Ectodermal cell (in vitro differentiated cells): ENCODE data around the gene C6orf163.

Experiments
- H3K27ac ChIP-seq: 2 replicates; pipeline ENCODE4 v1.7.0; 2013; ENCODE audit warnings: mild to moderate bottlenecking, low read depth, low read length; ENCODE audit not compliant: insufficient read depth, poor library complexity, severe bottlenecking
- H3K27me3 ChIP-seq: 2 replicates; pipeline ENCODE4 v1.7.0; 2013; ENCODE audit warnings: mild to moderate bottlenecking, low read length; ENCODE audit not compliant: insufficient read depth, control insufficient read depth, poor library complexity, severe bottlenecking
- H3K36me3 ChIP-seq: one replicate; pipeline ENCODE4 v1.7.0; 2013; ENCODE audit warnings: low read length; ENCODE audit not compliant: control insufficient read depth, insufficient read depth
- H3K4me1 ChIP-seq: one replicate; pipeline ENCODE4 v1.7.0; 2013; ENCODE audit warnings: low read length; ENCODE audit not compliant: control insufficient read depth, insufficient read depth
- H3K4me3 ChIP-seq: 2 replicates; pipeline ENCODE4 v1.7.0; 2013; ENCODE audit warnings: low read depth, low read length, control low read depth; ENCODE audit not compliant: insufficient read depth
- H3K9me3 ChIP-seq: 2 replicates; pipeline ENCODE4 v1.7.0; 2013; ENCODE audit warnings: mild to moderate bottlenecking, low read length, moderate library complexity; ENCODE audit not compliant: control insufficient read depth
- WGBS, 2 experiments: methylation state at CpG; one replicate each; pipeline ENCODE4 v1.1.7; 2013; ENCODE audit warnings: missing lambda C conversion rate in 2 of 2; 5-methylcytosine and 5-hydroxymethylcytosine counted together

The C6orf163 gene

DNA sequence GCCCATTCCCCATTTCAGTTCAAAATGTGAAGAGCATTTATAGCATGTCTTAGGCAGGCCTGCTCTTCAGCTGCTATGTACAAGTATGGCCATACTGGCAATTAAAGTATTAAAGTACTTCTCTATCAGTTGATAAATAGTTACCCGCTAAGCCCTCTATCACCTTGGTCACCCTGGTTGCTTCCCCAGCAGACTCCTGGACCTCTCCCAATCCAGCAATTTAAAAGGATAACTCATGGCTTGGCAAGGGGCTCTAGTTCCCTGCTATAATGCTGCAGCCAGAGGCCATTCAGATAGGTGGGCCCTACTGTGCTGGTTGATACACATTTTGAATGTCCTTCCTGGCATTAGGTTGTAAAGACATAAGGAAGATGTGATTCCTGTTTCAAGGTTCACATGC lies 7.0 kb downstream of the C6orf163 start:
- H3K27ac ChIP-seq: no peak overlapping the region
- 94 to 96% methylated on average over 1 of the region's 1 CpG for WGBS, 2 experiments
- H3K9me3 ChIP-seq: no peaks in the 10 kb centered on the region
- H3K4me3 ChIP-seq: no peak overlapping the region
- H3K36me3 ChIP-seq: no peaks in the 10 kb centered on the region
- no peaks in the 10 kb centered on the region for H3K27me3 ChIP-seq
- no peaks in the 10 kb centered on the region for H3K4me1 ChIP-seq

DNA sequence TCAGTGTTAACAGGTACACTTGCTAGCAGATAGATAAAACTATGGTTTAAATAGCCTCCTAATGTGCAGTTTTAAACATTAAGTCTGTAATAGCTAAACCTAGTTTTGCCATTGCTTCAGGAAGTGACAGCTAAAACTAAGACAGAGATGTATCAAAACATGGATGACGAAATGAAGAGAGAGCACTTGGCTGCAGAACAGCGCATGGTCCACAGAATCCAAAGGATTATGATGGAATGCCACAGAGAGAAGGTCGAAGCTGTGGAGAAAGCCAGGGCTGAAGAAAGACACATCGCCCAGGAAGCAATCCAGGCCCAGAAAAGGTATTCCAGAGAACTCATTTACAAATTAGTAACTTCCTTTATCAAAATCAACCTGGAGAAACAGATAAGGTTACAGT lies 11.6 kb downstream of the C6orf163 start:
- H3K27me3 ChIP-seq: no peaks in the 10 kb centered on the region
- no peak overlapping the region for H3K27ac ChIP-seq
- H3K4me3 ChIP-seq: no peak overlapping the region
- no peaks in the 10 kb centered on the region for H3K4me1 ChIP-seq
- WGBS, 2 experiments: 93 to 96% methylated on average over 4 of the region's 4 CpGs
- H3K9me3 ChIP-seq: no peaks in the 10 kb centered on the region
- H3K36me3 ChIP-seq: no peaks in the 10 kb centered on the region

DNA sequence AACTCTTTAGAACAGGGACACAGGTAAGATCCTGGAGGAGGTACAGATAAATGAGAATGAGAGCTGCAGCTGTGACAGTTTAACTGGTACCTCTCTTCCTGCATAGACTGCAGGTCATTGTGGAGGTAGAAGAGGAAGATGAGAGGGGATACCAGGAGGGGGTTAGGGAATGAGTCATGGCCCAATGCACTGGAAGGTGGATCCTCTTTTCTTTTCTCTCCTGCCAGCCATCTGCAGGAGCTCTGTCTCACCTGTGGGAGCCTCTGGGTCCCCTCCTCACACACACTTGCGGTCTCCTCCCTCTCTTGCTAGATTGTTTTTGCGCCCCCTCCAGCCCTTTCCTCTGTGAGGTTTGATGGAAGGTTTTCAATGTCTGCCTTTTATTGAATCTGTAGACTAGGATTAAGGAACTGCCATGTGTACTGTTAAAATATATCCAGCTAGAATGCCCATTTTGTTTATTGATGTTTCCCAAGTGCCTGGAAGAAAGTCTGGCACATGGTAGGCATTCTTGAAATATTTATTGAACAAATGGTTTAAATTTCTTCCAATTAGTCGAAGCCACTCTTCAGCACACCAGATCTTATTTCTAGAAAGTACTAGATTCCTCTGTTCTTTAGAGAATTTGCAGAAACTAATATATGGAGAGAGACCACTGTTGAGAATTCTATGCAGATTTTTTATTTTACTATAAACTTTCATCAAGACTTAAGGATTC lies 13.0 kb downstream of the C6orf163 start:
- H3K4me1 ChIP-seq: no peaks in the 10 kb centered on the region
- no peaks in the 10 kb centered on the region for H3K36me3 ChIP-seq
- H3K27ac ChIP-seq: no peak overlapping the region
- no peaks in the 10 kb centered on the region for H3K27me3 ChIP-seq
- H3K4me3 ChIP-seq: no peak overlapping the region
- H3K9me3 ChIP-seq: no peaks in the 10 kb centered on the region
- 93 to 100% methylated on average over 1 to 3 of the region's 3 CpGs for WGBS, 2 experiments

DNA sequence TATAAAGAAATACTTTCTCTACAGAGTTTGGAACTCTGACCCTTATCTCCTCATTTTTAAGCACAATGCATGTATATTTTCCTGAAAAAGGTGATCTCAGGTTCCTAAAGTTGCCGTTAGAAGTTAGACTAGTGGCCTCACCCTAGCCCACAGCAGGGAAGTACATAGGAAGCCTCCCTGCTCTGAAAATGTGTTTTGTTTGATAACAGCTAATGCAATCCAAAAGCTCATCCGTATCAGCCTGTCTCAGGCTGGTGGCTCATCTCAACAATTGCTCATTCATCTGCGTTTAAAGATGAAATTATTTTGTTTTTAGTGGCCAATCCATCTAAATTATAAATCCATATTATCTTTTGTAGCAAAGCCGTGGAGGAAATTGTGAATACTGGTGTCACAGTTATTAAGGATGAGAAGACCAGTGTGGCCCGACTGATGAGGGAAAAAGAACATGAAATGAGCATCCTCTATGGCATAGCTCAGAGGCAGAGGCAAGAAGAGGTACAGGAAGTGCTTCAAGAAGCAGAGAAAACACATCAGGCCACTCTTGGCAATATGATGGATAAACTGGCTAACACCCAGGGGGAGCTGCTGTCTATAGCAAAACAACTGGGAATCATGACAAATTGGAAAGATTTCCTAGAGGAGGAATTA lies 20.1 kb downstream of the C6orf163 start:
- H3K4me3 ChIP-seq: no peak overlapping the region
- WGBS, 2 experiments: 95 to 97% methylated on average over 4 to 5 of the region's 5 CpGs
- H3K27ac ChIP-seq: no peak overlapping the region
- no peaks in the 10 kb centered on the region for H3K9me3 ChIP-seq
- H3K27me3 ChIP-seq: no peaks in the 10 kb centered on the region
- H3K4me1 ChIP-seq: no peaks in the 10 kb centered on the region
- H3K36me3 ChIP-seq: no peaks in the 10 kb centered on the region

DNA sequence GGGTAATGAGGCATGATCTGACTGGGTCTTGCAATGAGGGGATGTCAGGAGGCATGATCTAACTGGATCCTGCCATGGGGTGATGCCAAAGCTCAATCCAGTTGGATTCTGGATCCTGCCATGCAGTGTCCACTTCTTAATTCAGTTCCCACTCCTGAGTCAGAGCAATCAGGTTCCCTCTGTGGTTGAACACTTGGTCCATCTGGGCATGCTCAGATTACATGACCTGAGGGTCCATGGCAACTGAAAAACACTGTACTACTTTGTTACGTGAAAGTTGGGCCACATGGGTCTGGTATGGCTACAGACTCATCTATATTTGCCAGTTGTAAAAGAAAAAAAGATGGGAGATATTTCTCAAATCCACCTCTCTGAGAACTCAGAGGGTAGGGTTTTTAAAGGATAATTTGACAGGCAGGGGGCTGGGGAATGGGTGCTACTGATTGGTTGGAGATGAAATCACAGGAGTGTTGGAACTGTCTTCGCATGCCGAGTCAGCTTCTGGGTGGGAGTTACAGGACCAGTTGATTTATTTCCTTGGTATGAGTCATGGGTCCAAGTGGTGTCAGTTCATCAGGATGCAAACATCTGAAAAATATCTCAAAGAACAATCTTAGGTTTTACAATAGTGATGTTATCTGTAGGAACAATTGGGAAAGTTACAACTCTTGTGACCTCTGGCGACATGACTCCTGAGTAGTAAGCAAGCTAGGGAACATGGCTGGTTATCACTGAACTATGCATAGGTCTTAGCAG lies 21.6 kb downstream of the C6orf163 start:
- no peaks in the 10 kb centered on the region for H3K36me3 ChIP-seq
- no peak overlapping the region for H3K4me3 ChIP-seq
- H3K4me1 ChIP-seq: no peaks in the 10 kb centered on the region
- H3K27ac ChIP-seq: no peak overlapping the region
- H3K27me3 ChIP-seq: no peaks in the 10 kb centered on the region
- WGBS, 2 experiments: 98% methylated on average over 4 of the region's 4 CpGs
- H3K9me3 ChIP-seq: no peaks in the 10 kb centered on the region

DNA sequence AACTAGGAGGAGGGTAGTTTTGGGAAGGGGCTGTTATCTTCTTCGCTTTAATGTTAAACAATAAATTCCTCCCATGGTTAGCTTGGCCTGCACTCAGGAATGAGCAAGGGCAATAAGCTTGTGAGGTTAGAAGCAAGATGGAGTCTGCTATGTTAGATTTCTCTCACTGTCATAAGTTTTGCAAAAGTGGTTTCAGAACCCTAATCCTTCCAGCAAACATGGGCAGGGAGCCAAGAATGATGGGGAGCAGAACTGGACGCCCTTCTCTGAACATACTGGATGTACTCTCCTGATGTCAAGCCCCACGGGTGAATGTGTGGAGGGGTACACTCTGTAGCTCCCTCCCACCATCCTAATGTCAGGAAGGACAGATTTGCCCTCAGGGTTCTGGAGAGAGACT lies 22.3 kb downstream of the C6orf163 start:
- no peaks in the 10 kb centered on the region for H3K9me3 ChIP-seq
- no peaks in the 10 kb centered on the region for H3K36me3 ChIP-seq
- no peak overlapping the region for H3K4me3 ChIP-seq
- WGBS, 2 experiments: 90 to 92% methylated on average over 3 of the region's 3 CpGs
- no peaks in the 10 kb centered on the region for H3K27me3 ChIP-seq
- no peaks in the 10 kb centered on the region for H3K4me1 ChIP-seq
- no peak overlapping the region for H3K27ac ChIP-seq

DNA sequence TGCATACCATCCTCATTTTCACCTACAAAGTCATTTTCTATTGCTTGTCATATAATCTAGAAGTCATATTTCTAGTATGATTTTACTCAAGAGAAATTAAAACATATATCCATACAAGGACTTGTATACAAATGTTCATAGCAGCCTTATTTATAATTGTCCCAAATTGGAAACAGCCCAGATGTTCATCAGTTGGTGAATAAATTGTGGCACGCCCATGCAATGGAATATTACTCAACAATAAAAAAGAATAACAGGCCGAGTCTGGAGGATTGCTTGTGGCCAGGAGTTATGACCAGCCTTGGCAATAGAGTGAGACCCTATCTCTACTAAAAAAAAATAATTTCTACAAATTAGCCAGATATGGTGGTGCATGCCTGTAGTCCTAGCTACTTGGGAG lies 28.8 kb downstream of the C6orf163 start:
- no peak overlapping the region for H3K4me3 ChIP-seq
- 88 to 100% methylated on average over 2 of the region's 2 CpGs for WGBS, 2 experiments
- H3K27ac ChIP-seq: no peak overlapping the region
- H3K27me3 ChIP-seq: no peaks in the 10 kb centered on the region
- no peaks in the 10 kb centered on the region for H3K4me1 ChIP-seq
- H3K36me3 ChIP-seq: no peaks in the 10 kb centered on the region
- peaks cover 5% of the 10 kb centered on the region for H3K9me3 ChIP-seq

DNA sequence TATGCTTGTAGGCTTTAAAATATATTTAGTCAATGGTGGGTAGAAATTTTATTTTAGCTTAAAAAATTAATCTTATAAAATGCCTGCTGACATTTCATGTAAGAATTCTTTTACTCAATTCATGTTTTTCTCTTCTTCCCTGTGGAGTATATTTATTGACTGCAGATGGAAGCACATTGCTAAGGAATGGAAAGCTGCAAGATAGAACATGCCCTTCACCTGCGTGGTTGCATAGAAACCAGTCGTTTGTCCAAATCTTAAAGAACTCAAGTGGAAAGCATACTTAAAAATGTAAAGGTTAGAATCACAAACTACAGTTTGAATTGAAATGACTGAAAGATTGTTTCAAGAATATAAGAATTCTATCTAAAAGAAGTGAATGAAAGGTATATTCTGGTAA lies 30.7 kb downstream of the C6orf163 start:
- Histone ChIP-seq H3K27ac (no peak overlapping the region), H3K36me3 (no peaks in the 10 kb centered on the region), H3K9me3 (peaks cover 5% of the 10 kb centered on the region), H3K4me1 (no peaks in the 10 kb centered on the region), H3K27me3 (no peaks in the 10 kb centered on the region), H3K4me3 (no peak overlapping the region)
- 93 to 97% methylated on average over 2 of the region's 2 CpGs for WGBS, 2 experiments

DNA sequence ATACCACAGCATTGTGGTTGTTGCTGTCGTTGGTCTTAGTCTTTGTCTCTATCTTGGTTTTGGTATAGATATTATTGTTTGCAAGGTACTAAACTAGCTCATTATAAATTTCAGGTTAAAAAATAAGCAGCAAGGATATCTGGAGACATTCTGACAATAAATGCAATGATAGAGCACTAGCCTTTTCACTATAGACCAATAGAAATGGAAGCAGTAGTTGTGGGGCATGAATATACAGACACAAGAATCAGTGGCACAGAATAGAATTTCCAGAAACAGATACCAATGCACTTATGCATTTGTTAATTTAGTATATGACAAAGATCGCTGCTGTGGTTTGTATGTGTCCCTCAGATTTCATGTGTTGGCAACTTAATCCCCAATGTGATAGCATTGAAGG lies 32.0 kb downstream of the C6orf163 start:
- Histone ChIP-seq H3K4me1 (no peaks in the 10 kb centered on the region), H3K27me3 (no peaks in the 10 kb centered on the region), H3K9me3 (peaks cover 5% of the 10 kb centered on the region), H3K36me3 (no peaks in the 10 kb centered on the region), H3K27ac (no peak overlapping the region), H3K4me3 (no peak overlapping the region)
- WGBS, 2 experiments: 84 to 92% methylated on average over 2 of the region's 2 CpGs

DNA sequence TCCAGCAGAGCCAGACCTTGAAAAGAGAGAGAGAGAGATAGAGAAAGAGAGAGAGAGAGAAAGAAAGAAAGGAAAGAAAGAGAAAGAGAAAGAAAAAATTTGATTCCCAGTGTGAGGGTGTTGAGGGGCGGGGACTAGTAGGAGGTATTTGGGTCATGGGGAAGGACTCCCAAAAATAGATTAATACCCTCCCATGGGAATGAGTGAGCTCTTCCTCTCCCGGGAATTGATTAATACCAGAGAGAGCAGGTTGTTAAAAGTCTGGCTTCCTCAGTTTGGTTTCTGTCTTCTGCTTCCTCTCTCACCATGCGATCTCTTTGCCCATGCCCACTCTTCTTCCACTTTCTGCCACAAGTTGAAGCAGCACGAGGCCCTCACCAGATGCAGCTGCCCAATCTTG lies 34.3 kb downstream of the C6orf163 start:
- Histone ChIP-seq H3K36me3 (no peaks in the 10 kb centered on the region), H3K9me3 (no peaks in the 10 kb centered on the region)
- WGBS, 2 experiments: 96 to 97% methylated on average over 4 of the region's 4 CpGs

More for the DNA sequence above, 34.3 kb downstream of the C6orf163 start:
- Histone ChIP-seq H3K27me3 (no peaks in the 10 kb centered on the region), H3K4me3 (no peak overlapping the region), H3K4me1 (no peaks in the 10 kb centered on the region), H3K27ac (no peak overlapping the region)
